A549 (cell line): ENCODE data around the gene KCNJ6. TPM values are rescaled to one million over a fixed set of nuclear protein-coding genes. Genes with fewer than 3 reads are reported as not detected.

ENCODE experiments used
- ATAC-seq, 2 experiments: fragments of 200-7000 bp in 1 of 2; fragments of >200 bp in 1 of 2; cut with Nextera tagmentation in 1 of 2; cut with Tn5 transposase in 1 of 2; 3 replicates each; pipeline versions ENCODE4 v1.8.0 to v1.9.1; 2018 to 2020; ENCODE audit warnings: mild to moderate bottlenecking in 1 of 2, moderate library complexity in 1 of 2
- CTCF ChIA-PET: fragments of 300-600 bp; sonication (Branson Sonifier 250); formaldehyde crosslinking; extraction: SDS; loops from one replicate; lab custom pipeline; 2021; ENCODE audit warnings: antibody characterized with exemption, inconsistent platforms; lab: Yijun Ruan, JAX
- POLR2A ChIA-PET: fragments of 350-600 bp; formaldehyde crosslinking; extraction: SDS; loops from one replicate; lab custom pipeline; 2021; ENCODE audit warnings: antibody characterized with exemption, inconsistent platforms; lab: Yijun Ruan, JAX
- DNase-seq, 2 experiments: peaks; one replicate each; pipeline versions ENCODE4 v3.0.0 to v3.0.0-alpha.2; 2011 to 2016; ENCODE audit warnings: low read depth in 1 of 2, low spot score in 1 of 2
- FAIRE-seq: peaks from 2 replicates; lab custom pipeline; 2011; peaks lifted over from hg19 to GRCh38; lab: Jason Lieb, UNC
- H3K27ac ChIP-seq, 2 experiments: fragments of >200 bp; sonication (Bioruptor Twin); formaldehyde crosslinking; 3 replicates each; pipeline ENCODE4 v1.5.1; 2016 to 2017
- H3K4me1 ChIP-seq: fragments of >200 bp; sonication (Bioruptor Twin); formaldehyde crosslinking; 3 replicates; pipeline ENCODE4 v1.6.1; 2016
- H3K4me2 ChIP-seq: fragments of >200 bp; sonication (Bioruptor Twin); formaldehyde crosslinking; 3 replicates; pipeline ENCODE4 v1.6.1; 2016
- H3K4me3 ChIP-seq: fragments of >200 bp; sonication (Bioruptor Twin); formaldehyde crosslinking; 3 replicates; pipeline ENCODE4 v1.5.1; 2016
- H3K9me3 ChIP-seq: fragments of >200 bp; sonication (Bioruptor Twin); formaldehyde crosslinking; 3 replicates; pipeline ENCODE4 v1.6.1; 2016
- BHLHE40 ChIP-seq: IDR thresholded peaks from 2 replicates; pipeline ENCODE4 v1.6.1; 2012; ENCODE audit warnings: low read depth, low read length, inconsistent platforms
- CBX2 ChIP-seq: fragments of 200-600 bp; sonication (generic); IDR thresholded peaks from 2 replicates; pipeline ENCODE4 v1.6.1; 2016; ENCODE audit warnings: low read depth, mild to moderate bottlenecking, borderline replicate concordance
- CEBPB ChIP-seq, 2 experiments: fragments of >200 bp in 1 of 2; sonication (Bioruptor Twin) in 1 of 2; formaldehyde crosslinking in 1 of 2; IDR thresholded peaks; 2 replicates each; pipeline ENCODE4 v1.6.1; 2012 to 2016
- EHF ChIP-seq: fragments of 250-450 bp; sonication (Bioruptor Pico); IDR thresholded peaks from 2 replicates; pipeline ENCODE4 v1.5.0; 2020; ENCODE audit warnings: mild to moderate bottlenecking
- FOSB ChIP-seq: fragments of 250-450 bp; sonication (Bioruptor Pico); IDR thresholded peaks from 2 replicates; pipeline ENCODE4 v1.5.0; 2020; ENCODE audit warnings: mild to moderate bottlenecking, moderate library complexity
- FOSL2 ChIP-seq, 2 experiments: fragments of 450-650 bp in 1 of 2; fragments of >200 bp in 1 of 2; sonication (Bioruptor Twin) in 1 of 2; formaldehyde crosslinking; IDR thresholded peaks; 2 replicates each; pipeline versions ENCODE4 v1.5.0 to v1.6.1; 2016 to 2020; ENCODE audit warnings: mild to moderate bottlenecking in 1 of 2, moderate library complexity in 1 of 2
- HDAC2 ChIP-seq: fragments of 200-600 bp; sonication (generic); IDR thresholded peaks from 2 replicates; pipeline ENCODE4 v1.6.1; 2016
- HEYL ChIP-seq: fragments of 250-450 bp; sonication (Bioruptor Pico); IDR thresholded peaks from 2 replicates; pipeline ENCODE4 v1.8.0; 2021; ENCODE audit warnings: mild to moderate bottlenecking, moderate library complexity
- HOXB13 ChIP-seq: fragments of 250-450 bp; sonication (Bioruptor Pico); IDR thresholded peaks from 2 replicates; pipeline ENCODE4 v1.5.0; 2020; ENCODE audit warnings: low read depth, mild to moderate bottlenecking, moderate library complexity
- JUN ChIP-seq, 2 experiments: fragments of >200 bp; sonication (Bioruptor Twin); formaldehyde crosslinking; IDR thresholded peaks; 2 replicates in 1 of 2; 3 replicates in 1 of 2; pipeline ENCODE4 v1.6.1; 2016 to 2017
- JUNB ChIP-seq: fragments of >200 bp; sonication (Bioruptor Twin); formaldehyde crosslinking; IDR thresholded peaks from 2 replicates; pipeline ENCODE4 v1.6.1; 2016
- KDM1A ChIP-seq: fragments of 200-600 bp; sonication (generic); IDR thresholded peaks from 2 replicates; pipeline ENCODE4 v1.6.1; 2016; ENCODE audit warnings: low read depth, mild to moderate bottlenecking
- MAFK ChIP-seq: fragments of 450-650 bp; IDR thresholded peaks from 2 replicates; pipeline ENCODE4 v1.6.1; 2014; ENCODE audit not compliant: partially characterized antibody
- MAZ ChIP-seq: fragments of 150-350 bp; IDR thresholded peaks from 2 replicates; pipeline ENCODE4 v1.6.1; 2014; ENCODE audit warnings: antibody characterized with exemption, low read depth, low read length, borderline replicate concordance
- MYC ChIP-seq: IDR thresholded peaks from 2 replicates; pipeline ENCODE4 v1.6.1; 2012; ENCODE audit warnings: mild to moderate bottlenecking, inconsistent platforms, low read length, improper control_type of control experiment, borderline replicate concordance
- NPAS2 ChIP-seq: fragments of 250-450 bp; sonication (Bioruptor Pico); IDR thresholded peaks from 2 replicates; pipeline ENCODE4 v1.8.0; 2022; ENCODE audit warnings: mild to moderate bottlenecking, moderate library complexity, borderline replicate concordance
- PHF8 ChIP-seq: fragments of 200-600 bp; sonication (generic); IDR thresholded peaks from 2 replicates; pipeline ENCODE4 v1.6.1; 2016; ENCODE audit warnings: low read depth, mild to moderate bottlenecking, antibody characterized with exemption, moderate library complexity, borderline replicate concordance
- POLR2A ChIP-seq: IDR thresholded peaks from 2 replicates; pipeline ENCODE4 v1.6.1; 2012; ENCODE audit warnings: mild to moderate bottlenecking, low read length
- RAD21 ChIP-seq, 2 experiments: fragments of >200 bp in 1 of 2; sonication (Bioruptor Twin) in 1 of 2; formaldehyde crosslinking in 1 of 2; IDR thresholded peaks in 1 of 2; conservative IDR thresholded peaks in 1 of 2; 2 replicates in 1 of 2; 3 replicates in 1 of 2; pipeline ENCODE4 v1.6.1; 2012 to 2018; ENCODE audit warnings: inconsistent platforms in 1 of 2
- RARB ChIP-seq: fragments of 250-450 bp; sonication (Bioruptor Pico); IDR thresholded peaks from 2 replicates; pipeline ENCODE4 v1.8.0; 2021; ENCODE audit warnings: mild to moderate bottlenecking, moderate library complexity
- RCOR1 ChIP-seq: fragments of 150-350 bp; IDR thresholded peaks from 2 replicates; pipeline ENCODE4 v1.6.1; 2014; ENCODE audit warnings: antibody characterized with exemption, low read length, low read depth
- RFX5 ChIP-seq: fragments of 450-650 bp; IDR thresholded peaks from 2 replicates; pipeline ENCODE4 v1.7.1; 2014; ENCODE audit warnings: antibody characterized with exemption, mild to moderate bottlenecking, moderate library complexity
- RNF2 ChIP-seq: fragments of 200-600 bp; sonication (generic); IDR thresholded peaks from 2 replicates; pipeline ENCODE4 v1.6.1; 2016; ENCODE audit warnings: low read depth, mild to moderate bottlenecking, antibody characterized with exemption, moderate library complexity, borderline replicate concordance
- SMC3 ChIP-seq: fragments of >200 bp; sonication (Bioruptor Twin); formaldehyde crosslinking; IDR thresholded peaks from 3 replicates; pipeline ENCODE4 v1.6.1; 2018; ENCODE audit warnings: inconsistent platforms
- WGBS: methylation state at CpG from one replicate; pipeline ENCODE4 v1.1.6; 2017; ENCODE audit errors: missing lambda C conversion rate; 5-methylcytosine and 5-hydroxymethylcytosine counted together
- polyA minus RNA-seq: library from RNA; depleted of rRNA, polyadenylated mRNA; stranded (reverse); fragments of >200 nt; gene quantifications from 2 replicates; pipeline ENCODE4 v1.2.3, GENCODE V29; 2011; rRNA and poly(A)+ RNA removed
- polyA plus RNA-seq, 4 experiments: library from polyadenylated mRNA; depleted of rRNA in 3 of 4; stranded (reverse); fragments of >200 nt; fragmentation: RNase III in 1 of 4; extraction: RNeasy Plus Mini Kit Qiagen cat#74134 plus additional on column Dnase treatment in 1 of 4; gene quantifications; 2 replicates in 3 of 4; 3 replicates in 1 of 4; pipeline ENCODE4 v1.2.3, GENCODE V29; 2011 to 2017
- TF ChIP-seq, protein P1 (sequence below): fragments of >200 bp; sonication (Bioruptor Twin); formaldehyde crosslinking; IDR thresholded peaks from 3 replicates; pipeline ENCODE4 v1.5.1; 2016
- TF ChIP-seq, protein P2 (sequence below): IDR thresholded peaks from 2 replicates; pipeline ENCODE4 v1.6.1; 2012
- TF ChIP-seq, protein P3 (sequence below): fragments of 250-450 bp; sonication (Bioruptor Pico); IDR thresholded peaks from 2 replicates; pipeline ENCODE4 v1.5.0; 2020; ENCODE audit warnings: low read depth, mild to moderate bottlenecking, moderate library complexity
- TF ChIP-seq, protein P4 (sequence below): fragments of 150-350 bp; IDR thresholded peaks from 2 replicates; pipeline ENCODE4 v1.6.1; 2014; ENCODE audit warnings: low read depth, mild to moderate bottlenecking, low read length
- TF ChIP-seq, protein P5 (sequence below): IDR thresholded peaks from 2 replicates; pipeline ENCODE4 v1.6.1; 2012; ENCODE audit warnings: low read depth, borderline replicate concordance

KCNJ6 gene, protein sequence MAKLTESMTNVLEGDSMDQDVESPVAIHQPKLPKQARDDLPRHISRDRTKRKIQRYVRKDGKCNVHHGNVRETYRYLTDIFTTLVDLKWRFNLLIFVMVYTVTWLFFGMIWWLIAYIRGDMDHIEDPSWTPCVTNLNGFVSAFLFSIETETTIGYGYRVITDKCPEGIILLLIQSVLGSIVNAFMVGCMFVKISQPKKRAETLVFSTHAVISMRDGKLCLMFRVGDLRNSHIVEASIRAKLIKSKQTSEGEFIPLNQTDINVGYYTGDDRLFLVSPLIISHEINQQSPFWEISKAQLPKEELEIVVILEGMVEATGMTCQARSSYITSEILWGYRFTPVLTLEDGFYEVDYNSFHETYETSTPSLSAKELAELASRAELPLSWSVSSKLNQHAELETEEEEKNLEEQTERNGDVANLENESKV
- polyA plus RNA-seq (2011; rRNA removed) (1.4 and 2.3 TPM in 2 replicates), polyA plus RNA-seq (2017; fragmentation: RNase III; extraction: RNeasy Plus Mini Kit Qiagen cat#74134 plus additional on column Dnase treatment) (0.33 to 0.79 TPM (median 0.68 TPM) in 3 replicates), polyA minus RNA-seq (2.3 and 4.1 TPM in 2 replicates)
- 0.25 and 0.32 TPM in 2 replicates for polyA plus RNA-seq (2012; cell fraction: cytosol; rRNA removed)
- polyA plus RNA-seq (2012; cell fraction: nucleus; rRNA removed), result 0.19 and 0.27 TPM in 2 replicates

DNA sequence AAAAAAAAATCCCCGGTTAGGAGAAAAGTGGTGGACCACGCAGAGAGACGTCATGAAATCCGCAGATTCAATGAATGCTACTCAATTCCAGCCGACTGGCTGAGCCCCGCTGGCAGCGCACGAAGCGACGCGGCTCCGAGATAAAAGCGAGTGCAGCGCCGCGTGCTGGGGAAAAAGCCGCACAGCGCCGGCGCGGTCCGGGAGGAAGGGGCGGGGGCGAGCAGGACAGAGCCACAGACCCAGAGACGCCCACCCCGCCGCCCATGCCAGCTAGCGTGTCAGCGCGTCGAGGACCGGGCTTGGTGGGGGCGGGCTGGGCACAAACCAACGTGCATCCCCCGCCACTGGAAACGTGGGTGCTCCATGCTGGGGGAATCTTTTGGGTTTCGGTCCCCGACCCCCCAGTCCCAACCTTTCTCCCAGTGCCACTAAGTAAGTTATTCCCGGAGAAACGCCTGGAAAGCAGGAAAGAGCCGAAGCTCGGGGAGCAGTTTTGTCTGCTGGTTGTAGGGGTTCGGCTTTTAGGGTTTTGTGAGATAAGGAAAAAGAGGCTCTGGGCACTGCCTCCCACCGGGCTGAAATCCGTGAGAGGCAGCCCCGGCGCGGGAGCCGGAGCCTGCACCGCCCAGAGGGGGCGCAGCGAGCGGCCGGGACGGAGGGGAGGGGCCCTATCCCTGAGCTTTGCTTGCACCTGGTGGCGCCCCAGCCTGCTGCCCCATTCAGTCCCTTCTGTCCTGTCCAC is at the start of gene KCNJ6:
KCNJ6 (minus strand) TSS at position 148 of the 742 bp plus-strand sequence. CDS start 75,775 bp downstream, outside the sequence.
- TF ChIP-seq BHLHE40 (no peak), FOSB (no peak), HEYL (CRISPR knock-in tag) (no peak), JUN (IDR thresholded peaks at IDR 0.05) (no peak; a peak in 1 of 5 replicates), SMC3 (peak; percentile 80), RAD21 (conservative IDR thresholded peaks at IDR 0.05 in 1 of 2, IDR thresholded peaks at IDR 0.05 in 1 of 2) (peak; percentile 57 to 68), CEBPB (IDR thresholded peaks at IDR 0.05) (no peak), MAFK (no peak), HDAC2 (no peak), MYC (no peak), CBX2 (no peak), KDM1A (no peak), HOXB13 (CRISPR knock-in tag) (no peak), EHF (no peak)
- TF ChIP-seq, protein P1, sequence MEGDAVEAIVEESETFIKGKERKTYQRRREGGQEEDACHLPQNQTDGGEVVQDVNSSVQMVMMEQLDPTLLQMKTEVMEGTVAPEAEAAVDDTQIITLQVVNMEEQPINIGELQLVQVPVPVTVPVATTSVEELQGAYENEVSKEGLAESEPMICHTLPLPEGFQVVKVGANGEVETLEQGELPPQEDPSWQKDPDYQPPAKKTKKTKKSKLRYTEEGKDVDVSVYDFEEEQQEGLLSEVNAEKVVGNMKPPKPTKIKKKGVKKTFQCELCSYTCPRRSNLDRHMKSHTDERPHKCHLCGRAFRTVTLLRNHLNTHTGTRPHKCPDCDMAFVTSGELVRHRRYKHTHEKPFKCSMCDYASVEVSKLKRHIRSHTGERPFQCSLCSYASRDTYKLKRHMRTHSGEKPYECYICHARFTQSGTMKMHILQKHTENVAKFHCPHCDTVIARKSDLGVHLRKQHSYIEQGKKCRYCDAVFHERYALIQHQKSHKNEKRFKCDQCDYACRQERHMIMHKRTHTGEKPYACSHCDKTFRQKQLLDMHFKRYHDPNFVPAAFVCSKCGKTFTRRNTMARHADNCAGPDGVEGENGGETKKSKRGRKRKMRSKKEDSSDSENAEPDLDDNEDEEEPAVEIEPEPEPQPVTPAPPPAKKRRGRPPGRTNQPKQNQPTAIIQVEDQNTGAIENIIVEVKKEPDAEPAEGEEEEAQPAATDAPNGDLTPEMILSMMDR, result peak; percentile 37
- TF ChIP-seq, protein P2, sequence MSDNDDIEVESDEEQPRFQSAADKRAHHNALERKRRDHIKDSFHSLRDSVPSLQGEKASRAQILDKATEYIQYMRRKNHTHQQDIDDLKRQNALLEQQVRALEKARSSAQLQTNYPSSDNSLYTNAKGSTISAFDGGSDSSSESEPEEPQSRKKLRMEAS, result no peak; the same call in 1 of the 2 replicates
- TF ChIP-seq, all 56 proteins: peak for 3
- DNase-seq (peak; percentile 46 to 58), FAIRE-seq (no peak), ATAC-seq (peak; percentile 92)
- H3K9me3 ChIP-seq, result 0 out of 3 replicates have a peak, but pooled peaks cover 6% of the 10 kb centered on the region
- H3K27ac ChIP-seq, result peak within 1 kb of the TSS; percentile 90 to 91
- CTCF ChIA-PET, result interaction anchor here (0.6 to 3.3 kb wide), 29 partner anchors 10 to 441 kb away, joined by 3 to 14 read pairs (median 4); no protein-coding TSS in a partner anchor
- H3K4me3 ChIP-seq, result peak within 1 kb of the TSS; percentile 59
- POLR2A ChIA-PET, result interaction anchor here (0.6 to 1.0 kb wide), 2 partner anchors 221 to 436 kb away, joined by 3 to 5 read pairs; no protein-coding TSS in a partner anchor
- H3K4me1 ChIP-seq, result peaks cover 46% of the 10 kb centered on the region
- peak within 1 kb of the TSS; percentile 98 for H3K4me2 ChIP-seq
- WGBS, result under 1% methylated on average over 28 of the region's 56 CpGs

DNA sequence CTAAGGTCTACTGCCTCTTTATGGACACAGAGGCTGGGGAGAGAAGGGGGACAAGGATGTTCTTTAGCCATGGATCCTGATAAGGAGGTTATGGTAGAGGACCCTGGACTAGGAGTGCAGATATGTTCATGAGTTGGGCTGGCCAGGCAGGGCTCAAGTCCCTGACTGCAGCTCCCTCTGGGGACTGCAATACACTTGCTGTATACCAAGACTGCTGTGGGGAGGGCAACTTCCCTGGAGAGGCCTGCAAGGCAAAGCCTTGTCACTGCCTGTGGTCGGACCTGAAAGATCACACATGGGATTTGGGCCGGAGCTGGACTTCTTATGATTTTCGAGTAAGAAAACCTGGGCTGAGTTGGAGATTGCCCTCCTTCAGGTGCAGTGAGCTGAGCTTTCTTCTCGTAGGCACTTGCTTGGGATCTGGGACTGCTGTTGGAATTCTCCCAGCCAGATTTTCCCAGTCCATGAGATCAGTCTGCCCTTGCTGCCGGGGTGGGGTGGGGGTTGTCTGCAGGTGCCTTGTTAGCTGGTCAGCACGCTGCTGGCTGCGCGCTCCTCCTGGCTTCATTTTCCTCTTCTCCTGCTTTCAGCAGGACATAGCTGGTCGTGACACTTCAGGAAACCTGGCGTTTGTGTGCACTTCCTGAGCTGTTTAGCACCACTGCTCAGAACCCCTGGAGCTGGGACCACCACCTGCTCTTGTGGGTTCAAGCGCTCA is 49.0 kb upstream of the KCNJ6 start:
- ChIA-PET CTCF (no interaction called here), POLR2A (no interaction called here)
- TF ChIP-seq RNF2 (no peak), FOSB (no peak), SMC3 (no peak), MAZ (no peak), RCOR1 (no peak), POLR2A (no peak), JUNB (no peak), RFX5 (no peak), PHF8 (no peak), FOSL2 (IDR thresholded peaks at IDR 0.05) (no peak), FOSL2 (CRISPR knock-in tag; IDR thresholded peaks at IDR 0.05) (no peak), NPAS2 (CRISPR knock-in tag) (no peak), EHF (no peak), RARB (CRISPR knock-in tag) (no peak)
- TF ChIP-seq, protein P3, sequence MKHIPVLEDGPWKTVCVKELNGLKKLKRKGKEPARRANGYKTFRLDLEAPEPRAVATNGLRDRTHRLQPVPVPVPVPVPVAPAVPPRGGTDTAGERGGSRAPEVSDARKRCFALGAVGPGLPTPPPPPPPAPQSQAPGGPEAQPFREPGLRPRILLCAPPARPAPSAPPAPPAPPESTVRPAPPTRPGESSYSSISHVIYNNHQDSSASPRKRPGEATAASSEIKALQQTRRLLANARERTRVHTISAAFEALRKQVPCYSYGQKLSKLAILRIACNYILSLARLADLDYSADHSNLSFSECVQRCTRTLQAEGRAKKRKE (CRISPR knock-in tag), result no peak
- TF ChIP-seq, protein P4, sequence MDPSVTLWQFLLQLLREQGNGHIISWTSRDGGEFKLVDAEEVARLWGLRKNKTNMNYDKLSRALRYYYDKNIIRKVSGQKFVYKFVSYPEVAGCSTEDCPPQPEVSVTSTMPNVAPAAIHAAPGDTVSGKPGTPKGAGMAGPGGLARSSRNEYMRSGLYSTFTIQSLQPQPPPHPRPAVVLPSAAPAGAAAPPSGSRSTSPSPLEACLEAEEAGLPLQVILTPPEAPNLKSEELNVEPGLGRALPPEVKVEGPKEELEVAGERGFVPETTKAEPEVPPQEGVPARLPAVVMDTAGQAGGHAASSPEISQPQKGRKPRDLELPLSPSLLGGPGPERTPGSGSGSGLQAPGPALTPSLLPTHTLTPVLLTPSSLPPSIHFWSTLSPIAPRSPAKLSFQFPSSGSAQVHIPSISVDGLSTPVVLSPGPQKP, result no peak
- TF ChIP-seq, protein P5, sequence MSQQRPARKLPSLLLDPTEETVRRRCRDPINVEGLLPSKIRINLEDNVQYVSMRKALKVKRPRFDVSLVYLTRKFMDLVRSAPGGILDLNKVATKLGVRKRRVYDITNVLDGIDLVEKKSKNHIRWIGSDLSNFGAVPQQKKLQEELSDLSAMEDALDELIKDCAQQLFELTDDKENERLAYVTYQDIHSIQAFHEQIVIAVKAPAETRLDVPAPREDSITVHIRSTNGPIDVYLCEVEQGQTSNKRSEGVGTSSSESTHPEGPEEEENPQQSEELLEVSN, result no peak

More for the DNA sequence above, 49.0 kb upstream of the KCNJ6 start:
- WGBS, result 50% methylated on average over 5 of the region's 11 CpGs
- Histone ChIP-seq H3K27ac (no peak overlapping the region; a peak in 1 of 6 replicates), H3K4me2 (no peak overlapping the region), H3K4me3 (no peak overlapping the region), H3K4me1 (0 out of 3 replicates have a peak, but pooled peaks cover 2% of the 10 kb centered on the region), H3K9me3 (no peaks in the 10 kb centered on the region)
- no peak for FAIRE-seq
- no peak for DNase-seq
- no peak for ATAC-seq
